ENCODE results near the gene TMEM147.

DNA sequence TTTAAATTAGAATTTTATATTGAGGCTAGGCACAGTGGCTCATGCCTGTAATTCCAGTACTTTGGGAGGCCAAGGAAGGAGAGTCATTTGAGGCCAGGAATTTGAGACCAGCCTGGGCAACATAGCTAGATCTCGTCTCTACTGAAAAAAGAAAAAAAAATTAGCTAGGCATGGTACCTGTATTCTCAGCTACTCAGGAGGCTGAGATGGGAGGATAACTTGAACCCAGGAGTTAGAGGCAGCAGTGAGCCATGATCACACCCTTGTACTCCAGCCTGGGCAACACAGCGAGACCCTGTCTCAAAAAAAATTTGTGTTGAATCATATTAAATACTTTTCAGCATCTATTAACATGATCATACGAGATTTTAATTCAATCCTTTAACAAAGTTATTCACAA, 45.4 kb downstream of the TMEM147 start:
- TF ChIP-seq, protein P1, sequence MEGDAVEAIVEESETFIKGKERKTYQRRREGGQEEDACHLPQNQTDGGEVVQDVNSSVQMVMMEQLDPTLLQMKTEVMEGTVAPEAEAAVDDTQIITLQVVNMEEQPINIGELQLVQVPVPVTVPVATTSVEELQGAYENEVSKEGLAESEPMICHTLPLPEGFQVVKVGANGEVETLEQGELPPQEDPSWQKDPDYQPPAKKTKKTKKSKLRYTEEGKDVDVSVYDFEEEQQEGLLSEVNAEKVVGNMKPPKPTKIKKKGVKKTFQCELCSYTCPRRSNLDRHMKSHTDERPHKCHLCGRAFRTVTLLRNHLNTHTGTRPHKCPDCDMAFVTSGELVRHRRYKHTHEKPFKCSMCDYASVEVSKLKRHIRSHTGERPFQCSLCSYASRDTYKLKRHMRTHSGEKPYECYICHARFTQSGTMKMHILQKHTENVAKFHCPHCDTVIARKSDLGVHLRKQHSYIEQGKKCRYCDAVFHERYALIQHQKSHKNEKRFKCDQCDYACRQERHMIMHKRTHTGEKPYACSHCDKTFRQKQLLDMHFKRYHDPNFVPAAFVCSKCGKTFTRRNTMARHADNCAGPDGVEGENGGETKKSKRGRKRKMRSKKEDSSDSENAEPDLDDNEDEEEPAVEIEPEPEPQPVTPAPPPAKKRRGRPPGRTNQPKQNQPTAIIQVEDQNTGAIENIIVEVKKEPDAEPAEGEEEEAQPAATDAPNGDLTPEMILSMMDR (IDR thresholded peaks at IDR 0.05), result no peak
- no peak for TF ChIP-seq POLR2A (IDR thresholded peaks at IDR 0.05; ENCODE audit: low read length)
- no peak for TF ChIP-seq CBX8 (IDR thresholded peaks at IDR 0.05)
- no peak for TF ChIP-seq USF2 (IDR thresholded peaks at IDR 0.05)
- no peak for TF ChIP-seq REST (IDR thresholded peaks at IDR 0.05)
- TF ChIP-seq CEBPB (IDR thresholded peaks at IDR 0.05), result no peak
- TF ChIP-seq RAD21 (conservative IDR thresholded peaks at IDR 0.05 in 1 of 2, IDR thresholded peaks at IDR 0.05 in 1 of 2), result no peak
- no peak for TF ChIP-seq ESRRA (IDR thresholded peaks at IDR 0.05; ENCODE audit: borderline replicate concordance, low read length)
- no peak for TF ChIP-seq EP300 (IDR thresholded peaks at IDR 0.05)
- TF ChIP-seq SMC3 (IDR thresholded peaks at IDR 0.05), result no peak
- no peak for TF ChIP-seq CHD2 (IDR thresholded peaks at IDR 0.05; ENCODE audit: low read length, partially characterized antibody)
